ENCODE results near the gene CYP2S1.
"Not testable (repeated sequence)": the region's sequence is repeated elsewhere in the genome, so short reads cannot be mapped to it uniquely, and the experiment has no call there.

CYP2S1 gene

DNA sequence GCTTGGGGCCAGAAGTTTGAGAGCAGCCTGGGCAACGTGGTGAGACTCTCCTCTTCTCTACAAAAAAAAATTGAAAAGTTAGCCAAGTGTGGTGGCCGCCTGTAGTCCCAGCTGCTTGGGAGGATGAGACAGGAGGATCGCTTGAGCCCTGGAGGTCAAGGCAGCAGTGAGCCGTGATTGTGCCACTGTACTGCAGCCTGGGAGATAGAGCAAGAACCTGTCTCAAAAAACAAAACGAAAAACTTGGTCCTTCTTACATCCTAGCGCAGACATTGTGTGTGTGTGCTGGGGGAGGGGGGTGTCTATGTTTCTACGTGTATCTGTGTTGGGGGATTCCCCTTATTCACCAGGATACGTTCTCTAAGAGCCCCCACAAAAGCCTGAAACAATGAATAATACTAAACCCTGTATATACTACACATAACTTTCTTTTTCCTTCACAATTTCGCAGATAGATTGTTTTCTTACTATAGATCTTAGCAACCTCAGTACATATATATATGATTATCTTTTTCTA lies 33.9 kb downstream of the CYP2S1 start:
- DNase-seq, result no peak

DNA sequence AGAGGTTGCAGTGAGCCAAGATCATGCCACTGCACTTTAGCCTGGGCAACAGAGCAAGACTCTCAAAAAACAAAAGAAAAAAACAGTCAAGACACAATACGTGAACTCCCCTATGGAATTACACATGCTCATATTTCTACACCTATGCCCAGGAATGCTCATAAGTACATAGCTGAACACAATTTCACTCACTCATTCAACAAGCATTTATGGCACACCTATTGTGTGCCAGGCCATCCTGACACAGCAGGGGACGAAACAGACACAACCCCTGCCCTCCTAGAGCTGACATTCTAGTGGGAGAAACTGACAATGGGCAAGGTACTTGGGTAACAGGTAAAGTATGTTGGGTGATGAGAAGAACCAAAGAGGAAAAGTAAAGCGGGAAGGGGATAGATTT lies 35.5 kb downstream of the CYP2S1 start:
- no peak for DNase-seq

DNA sequence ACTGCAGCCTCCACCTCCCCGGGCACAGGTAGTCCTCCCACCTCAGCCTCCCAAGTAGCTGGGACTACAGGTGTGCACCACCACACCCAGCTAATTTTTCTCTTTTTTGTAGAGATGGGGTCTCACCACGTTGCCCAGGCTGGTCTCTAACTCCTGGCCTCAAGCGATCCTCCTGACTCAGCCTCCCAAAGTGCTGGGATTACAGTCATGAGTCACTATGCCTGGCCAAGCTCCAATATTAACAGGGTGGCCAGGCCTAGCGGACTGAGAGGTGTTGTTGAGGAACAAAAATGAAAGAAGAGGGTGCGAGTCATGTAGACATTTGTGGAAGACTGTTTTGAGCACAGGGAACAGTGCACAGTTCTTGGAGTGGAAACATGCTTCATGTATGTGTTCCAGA lies 36.3 kb downstream of the CYP2S1 start:
- not testable (repeated sequence) for DNase-seq

DNA sequence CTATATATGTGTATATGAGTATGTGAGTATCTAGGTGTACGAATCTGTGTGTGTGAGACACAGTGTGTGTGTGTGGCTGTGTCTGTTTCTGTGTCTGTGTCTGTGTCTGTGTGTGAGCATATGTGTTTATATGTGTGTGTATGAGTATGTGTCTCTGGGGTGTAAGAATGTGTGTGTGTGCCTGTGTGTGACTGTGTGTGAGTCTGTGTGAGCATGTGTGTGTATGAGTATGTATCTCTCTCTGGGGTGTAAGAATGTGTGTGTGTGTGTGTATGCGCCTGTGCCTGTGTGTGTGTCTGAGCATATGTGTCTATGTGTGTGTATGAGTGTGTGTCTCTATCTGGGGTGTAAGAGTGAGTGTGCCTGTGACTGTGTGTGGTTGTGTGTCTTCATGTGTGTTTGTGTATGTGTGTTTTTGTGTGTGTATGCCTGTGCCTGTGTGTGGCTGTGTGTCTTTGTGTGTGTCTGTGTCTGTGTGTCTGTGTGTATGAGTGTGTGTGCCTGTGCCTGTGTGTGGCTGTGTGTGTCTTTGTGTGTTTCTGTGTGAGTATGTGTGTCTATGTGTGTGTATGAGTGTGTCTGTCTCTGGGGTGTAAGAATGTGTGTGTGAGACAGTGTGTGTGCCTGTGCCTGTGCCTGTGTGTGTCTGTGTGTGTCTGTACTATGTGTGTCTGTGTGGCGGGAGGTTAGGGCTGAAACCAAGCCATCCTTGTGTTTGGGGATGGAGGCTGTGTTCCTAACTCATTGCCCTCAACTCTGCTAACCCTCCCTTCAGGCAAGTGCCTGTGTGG lies 37.2 kb downstream of the CYP2S1 start:
- DNase-seq, result no peak

DNA sequence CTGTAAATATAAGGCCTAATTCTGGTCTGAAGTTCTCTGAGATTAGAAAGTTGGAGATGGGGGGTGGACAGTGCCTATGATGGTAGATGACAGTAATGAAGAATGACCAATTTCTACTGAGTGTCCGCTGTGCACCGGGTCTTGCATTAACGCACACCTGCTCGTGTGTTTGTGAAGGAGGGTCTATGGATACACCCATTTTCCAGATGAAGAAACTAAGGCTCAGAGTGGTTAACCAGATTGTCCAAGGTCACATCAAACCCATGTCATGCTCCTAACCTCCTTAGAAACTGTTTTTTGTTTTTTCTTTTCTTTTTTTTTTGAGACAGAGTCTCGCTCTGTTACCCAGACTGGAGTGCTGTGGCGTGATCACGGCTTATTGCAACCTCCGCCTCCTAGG lies 39.7 kb downstream of the CYP2S1 start:
- DNase-seq, result no peak

DNA sequence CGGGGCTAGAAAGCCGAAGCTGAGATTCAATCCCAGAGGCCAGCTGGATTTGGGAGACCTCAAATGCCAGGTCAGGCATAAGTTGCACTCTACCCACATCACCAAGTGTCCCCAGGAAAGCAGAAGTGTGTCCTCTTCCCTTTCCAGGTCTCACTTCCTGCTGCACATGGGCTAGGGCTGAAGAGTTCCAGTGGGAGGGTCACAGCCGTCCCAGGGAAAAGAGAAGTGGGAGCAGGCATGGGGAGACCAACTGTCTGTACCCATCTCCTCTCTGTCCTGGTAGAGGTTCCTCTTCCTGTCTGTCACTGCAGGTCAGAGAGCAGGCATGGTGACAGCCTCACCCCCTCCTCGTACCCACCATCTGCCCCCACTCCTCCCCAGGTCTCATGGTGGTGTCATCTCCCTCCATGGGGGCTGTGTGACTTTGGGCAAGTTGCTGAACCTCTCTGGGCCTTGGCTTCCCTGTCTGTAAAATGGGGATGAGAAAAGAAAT lies 40.8 kb downstream of the CYP2S1 start:
- no peak for DNase-seq

DNA sequence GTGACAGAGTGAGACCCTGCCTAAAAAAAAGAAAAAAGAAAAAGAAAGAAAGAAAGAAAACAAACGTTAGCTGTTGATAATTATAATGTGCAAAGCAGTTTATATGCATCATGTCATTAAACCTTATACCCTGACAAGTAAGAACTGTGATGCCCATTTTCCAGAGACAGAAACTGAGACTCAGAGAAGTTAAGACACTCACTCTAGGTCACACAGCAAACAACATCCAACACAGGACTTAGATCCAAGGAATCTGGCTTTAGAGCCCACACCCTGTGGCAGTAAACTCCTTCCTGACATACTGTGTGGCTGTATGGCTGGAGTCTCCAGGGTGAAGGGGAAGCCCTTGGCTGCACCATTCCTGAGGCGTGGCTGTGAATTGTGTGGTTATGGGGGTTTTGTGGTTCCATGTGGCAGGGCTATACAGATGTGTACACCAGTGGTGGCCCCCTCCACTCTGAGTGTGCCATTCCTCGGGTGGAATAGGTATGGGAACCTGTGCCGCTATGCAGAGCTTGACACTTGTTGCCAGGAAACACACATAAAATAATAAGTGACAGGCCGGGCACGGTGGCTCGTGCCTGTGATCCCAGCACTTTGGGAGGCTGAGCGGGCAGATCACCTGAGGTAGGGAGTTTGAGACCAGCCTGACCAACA lies 41.6 kb downstream of the CYP2S1 start:
- DNase-seq, result no peak

DNA sequence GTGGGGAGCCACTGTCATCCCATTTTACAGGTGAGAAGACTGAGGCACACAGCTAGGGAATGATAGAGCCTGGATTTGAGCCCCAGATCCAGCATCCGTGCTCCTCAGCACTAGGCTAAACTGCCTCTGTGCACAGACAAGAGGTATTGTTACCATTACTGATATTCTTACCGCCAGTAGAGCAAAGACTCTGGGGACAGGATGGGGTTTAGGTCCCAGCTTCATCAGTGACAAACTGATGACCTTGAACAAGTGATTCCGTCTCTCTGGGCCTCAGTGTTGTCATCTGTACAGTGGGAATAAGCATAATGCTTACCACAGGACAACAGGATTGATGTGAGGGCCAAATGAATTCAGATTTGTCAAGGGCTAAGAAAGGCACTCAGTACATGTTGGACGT lies 42.5 kb downstream of the CYP2S1 start:
- no peak for DNase-seq

DNA sequence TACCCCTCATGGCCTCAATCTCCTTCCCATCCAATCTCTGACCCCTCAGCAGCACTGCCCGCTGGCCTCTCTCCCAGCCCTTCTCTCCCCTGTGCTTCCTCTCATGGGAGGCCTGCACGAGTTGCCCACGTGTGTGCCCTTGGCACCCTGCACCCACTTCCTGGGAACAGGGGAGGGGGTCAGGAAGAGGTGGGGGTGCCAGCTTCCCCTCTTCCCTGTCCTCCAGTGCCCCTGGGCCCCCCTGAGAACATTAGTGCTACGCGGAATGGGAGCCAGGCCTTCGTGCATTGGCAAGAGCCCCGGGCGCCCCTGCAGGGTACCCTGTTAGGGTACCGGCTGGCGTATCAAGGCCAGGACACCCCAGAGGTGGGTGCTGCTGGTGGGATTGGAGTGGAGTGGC lies 45.2 kb downstream of the CYP2S1 start:
- no peak for DNase-seq

DNA sequence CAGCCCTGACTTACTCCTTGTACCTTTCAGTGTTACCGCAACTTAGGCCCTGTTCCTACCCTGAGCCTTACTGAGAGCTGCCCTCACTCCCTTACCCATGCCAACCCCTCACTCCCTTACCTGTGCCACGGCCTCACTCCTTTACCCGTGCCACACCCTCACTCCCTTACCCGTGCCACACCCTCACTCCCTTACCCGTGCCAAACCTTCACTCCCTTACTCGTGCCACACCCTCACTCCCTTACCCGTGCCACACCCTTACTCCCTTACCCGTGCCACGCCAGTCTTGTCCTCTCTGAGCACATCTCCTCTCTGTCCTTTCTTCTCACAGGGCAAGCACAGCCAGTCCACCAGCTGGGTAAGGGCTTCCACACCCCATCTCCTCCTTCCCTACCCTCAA lies 46.3 kb downstream of the CYP2S1 start:
- no peak for DNase-seq

DNA sequence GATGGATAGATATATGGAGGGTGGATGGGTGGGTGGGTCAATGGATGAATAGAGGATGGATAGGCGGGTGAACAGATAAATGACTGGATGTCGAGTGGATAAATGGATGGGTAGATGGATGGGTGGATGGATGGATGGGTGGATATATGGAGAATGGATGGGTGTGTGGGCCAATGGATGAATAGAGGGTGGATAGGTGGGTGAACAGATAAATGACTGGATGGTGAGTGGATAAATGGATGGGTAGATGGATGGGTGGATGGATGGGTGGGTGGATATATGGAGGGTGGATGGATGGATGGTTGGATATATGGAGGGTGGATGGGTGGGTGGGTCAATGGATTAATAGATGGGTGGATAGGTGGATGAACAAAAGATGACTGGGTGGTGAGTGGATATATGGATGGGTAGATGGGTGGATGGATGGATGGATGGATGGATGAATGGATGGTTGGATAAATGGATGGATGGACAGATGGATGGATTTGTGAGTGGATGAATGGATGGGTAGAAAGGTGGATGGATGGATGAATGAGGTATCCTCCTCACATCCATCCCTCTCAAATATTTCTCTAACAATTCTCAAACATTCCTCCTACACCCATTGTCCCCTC lies 47.0 kb downstream of the CYP2S1 start:
- no peak for DNase-seq

DNA sequence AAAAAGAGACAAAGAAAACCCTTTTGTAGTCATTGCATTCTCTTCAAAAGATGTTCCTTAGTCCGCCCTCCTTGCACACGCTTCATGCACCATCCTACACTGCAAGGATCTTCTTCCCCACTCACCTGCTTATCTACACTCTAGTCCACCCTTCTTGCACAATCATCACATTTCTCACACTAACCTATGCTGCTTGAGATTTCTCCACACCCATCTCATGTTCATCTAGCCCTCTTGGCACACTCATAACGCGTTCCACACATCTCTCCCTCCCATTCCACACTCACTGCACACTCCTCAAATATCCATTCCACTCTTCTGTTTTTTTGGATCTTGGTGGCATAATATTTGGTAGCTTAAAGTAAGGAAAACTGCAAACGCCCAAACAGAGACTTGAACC lies 48.8 kb downstream of the CYP2S1 start:
- DNase-seq, result no peak

DNA sequence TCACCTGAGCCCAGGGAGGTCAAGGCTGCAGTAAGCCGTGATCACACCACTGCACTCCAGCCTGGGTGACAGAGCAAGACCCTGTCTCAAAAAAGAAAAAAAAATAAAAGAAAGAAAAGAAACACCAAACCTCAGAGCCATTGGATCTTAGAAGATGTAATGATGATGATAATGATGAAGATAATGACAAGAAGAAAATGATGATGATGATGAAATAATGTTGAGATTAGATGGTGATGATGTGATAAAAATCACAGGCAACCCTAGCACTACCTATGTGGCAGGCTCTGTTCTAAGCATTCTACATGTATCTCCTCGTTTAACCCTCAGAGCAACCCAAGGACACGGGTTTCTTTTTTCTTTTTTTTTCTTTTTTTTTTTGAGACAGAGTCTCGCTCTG lies 51.1 kb downstream of the CYP2S1 start:
- DNase-seq, result no peak

DNA sequence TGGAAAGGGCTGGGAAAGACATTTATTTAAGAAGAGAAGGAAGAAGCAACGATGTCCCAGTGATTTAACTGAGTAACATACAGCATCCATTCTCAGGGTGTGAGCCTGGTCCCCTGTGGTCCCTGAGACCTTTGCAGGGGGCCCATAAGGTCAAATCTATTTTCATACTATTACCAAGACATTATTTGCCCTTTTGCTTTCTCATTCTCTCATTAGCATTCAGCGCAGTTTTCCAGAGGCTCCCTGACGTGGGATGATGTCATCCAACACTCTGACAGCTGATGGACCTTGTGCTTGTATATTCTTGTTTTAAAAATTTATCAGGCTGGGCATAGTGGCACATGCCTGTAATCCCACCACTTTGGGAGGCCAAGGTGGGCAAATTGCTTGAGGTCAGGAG lies 52.8 kb downstream of the CYP2S1 start:
- no peak for DNase-seq

DNA sequence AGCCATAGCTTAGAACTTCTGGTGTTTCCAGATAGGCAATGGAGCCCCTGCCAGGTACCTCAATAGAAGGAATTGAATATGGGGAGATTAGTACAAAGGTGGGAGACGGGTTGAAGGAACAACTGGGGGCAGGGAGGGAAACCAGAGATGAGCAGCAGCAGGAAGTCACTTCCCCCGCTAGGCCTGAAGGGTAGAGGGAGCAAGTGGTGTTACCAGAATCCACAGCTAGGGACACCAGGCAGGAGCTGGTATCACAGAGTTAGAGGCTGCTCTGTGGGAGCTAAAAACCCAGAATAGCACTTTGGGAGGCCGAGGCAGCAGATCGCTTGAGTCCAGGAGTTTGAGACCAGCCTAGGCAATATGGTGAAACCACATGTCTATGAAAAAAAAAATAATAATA lies 55.9 kb downstream of the CYP2S1 start:
- DNase-seq, result no peak

DNA sequence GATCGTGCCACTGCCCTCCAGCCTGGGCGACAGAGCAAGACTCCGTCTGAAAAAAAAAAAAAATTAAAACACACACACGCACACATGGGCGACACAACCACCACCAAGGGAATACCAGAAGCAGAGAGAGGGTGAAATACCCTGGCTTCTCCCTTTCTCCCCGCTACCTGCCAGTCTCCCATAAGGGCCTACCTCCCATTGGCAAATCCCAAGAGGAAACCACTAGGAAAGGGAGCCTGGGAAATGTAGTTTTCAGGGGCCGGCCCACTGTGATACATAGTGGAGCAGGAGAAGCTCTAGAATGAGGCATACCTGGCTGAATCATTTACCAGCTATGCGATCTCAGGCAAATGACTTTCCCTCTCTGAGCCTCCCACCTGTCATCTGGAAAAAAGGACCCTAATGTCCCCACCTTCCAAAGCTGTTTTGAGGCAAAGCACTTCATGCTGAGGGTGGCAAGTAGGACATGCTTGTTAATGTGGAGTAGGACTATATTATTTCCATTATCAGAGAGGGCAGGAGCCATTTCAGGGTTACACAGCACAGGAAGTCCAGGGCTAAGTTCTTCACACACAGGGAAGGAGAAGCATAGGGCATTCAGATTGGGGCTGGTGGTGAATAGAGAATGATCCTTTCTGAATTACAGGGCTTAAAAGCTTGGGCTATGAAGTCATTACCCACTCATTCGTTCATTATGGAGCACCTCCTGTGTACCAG lies 56.8 kb downstream of the CYP2S1 start:
- no peak for DNase-seq

DNA sequence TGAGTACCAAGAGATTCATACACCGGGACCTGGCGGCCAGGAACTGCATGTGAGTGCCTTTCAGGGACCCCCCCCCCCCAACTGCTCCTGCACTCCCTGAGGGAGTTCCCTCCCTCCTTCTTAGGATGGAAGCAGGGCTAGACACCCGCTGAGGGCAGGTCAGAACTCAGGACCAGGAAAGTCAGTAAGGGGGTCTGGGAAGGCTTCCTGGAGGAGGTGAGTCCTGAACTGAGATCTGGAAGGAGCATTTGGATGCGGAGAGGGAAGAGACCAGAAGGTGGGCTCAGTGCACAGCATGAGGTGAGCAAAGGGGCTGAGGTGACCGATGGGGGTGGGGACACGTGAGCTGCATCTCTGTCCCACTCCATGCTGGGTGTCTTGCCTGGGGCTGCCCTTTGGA lies 60.6 kb downstream of the CYP2S1 start:
- no peak for DNase-seq

DNA sequence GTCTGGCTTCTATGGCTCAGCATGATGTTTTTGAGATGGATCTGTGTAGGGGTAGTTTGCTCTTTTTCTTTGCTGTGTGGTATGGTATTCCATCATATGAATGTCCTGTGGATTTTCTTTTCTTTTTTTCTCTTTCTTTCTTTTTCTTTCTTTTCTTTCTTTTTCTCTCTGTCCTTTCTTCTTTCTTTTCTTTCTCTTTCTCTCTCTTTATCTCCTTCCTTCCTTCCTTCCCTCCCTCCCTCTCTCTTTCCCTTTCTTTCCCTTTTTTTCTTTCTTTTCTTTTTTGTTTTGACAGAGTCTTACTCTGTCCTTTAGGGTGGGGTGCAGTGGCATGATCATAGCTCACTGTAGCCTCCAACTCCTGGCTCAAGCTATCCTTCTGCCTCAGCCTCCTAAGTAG lies 62.2 kb downstream of the CYP2S1 start:
- DNase-seq, result no peak
